22Rv1 (cell line): ENCODE measurements around the gene AGPAT4.

Experiments
- CTCF ChIP-seq: fragments of 450-650 bp; IDR thresholded peaks from 2 replicates; pipeline ENCODE4 v1.5.1; 2017; ENCODE audit warnings: mild to moderate bottlenecking
- ZFX ChIP-seq: fragments of 450-650 bp; IDR thresholded peaks from 2 replicates; pipeline ENCODE4 v1.6.1; 2017; ENCODE audit warnings: antibody characterized with exemption, borderline replicate concordance

- TF ChIP-seq CTCF, result no peak
- TF ChIP-seq ZFX, result no peak
These were observed 155.9 kb downstream of the AGPAT4 start for GRCh38 chr6:161117942-161118341.
